NCI-H146 treated with DMSO at 0.1 percent for 48 hours (cell line): ENCODE measurements around the gene BCAS3.

ENCODE experiments used
- DNase-seq: peaks from one replicate; lab custom pipeline; 2025; ENCODE audit not compliant: unreplicated experiment; lab: John Stamatoyannopoulos, UW

The BCAS3 gene

GRCh38 chr17:61118871-61119270 is 441.2 kb downstream of the BCAS3 start:
- DNase-seq, result no peak

- no peak for DNase-seq
Measured at GRCh38 chr17:61122326-61122913, 444.8 kb downstream of the BCAS3 start.

- no peak for DNase-seq
Measured at GRCh38 chr17:61124562-61124961, 446.9 kb downstream of the BCAS3 start.

DNA sequence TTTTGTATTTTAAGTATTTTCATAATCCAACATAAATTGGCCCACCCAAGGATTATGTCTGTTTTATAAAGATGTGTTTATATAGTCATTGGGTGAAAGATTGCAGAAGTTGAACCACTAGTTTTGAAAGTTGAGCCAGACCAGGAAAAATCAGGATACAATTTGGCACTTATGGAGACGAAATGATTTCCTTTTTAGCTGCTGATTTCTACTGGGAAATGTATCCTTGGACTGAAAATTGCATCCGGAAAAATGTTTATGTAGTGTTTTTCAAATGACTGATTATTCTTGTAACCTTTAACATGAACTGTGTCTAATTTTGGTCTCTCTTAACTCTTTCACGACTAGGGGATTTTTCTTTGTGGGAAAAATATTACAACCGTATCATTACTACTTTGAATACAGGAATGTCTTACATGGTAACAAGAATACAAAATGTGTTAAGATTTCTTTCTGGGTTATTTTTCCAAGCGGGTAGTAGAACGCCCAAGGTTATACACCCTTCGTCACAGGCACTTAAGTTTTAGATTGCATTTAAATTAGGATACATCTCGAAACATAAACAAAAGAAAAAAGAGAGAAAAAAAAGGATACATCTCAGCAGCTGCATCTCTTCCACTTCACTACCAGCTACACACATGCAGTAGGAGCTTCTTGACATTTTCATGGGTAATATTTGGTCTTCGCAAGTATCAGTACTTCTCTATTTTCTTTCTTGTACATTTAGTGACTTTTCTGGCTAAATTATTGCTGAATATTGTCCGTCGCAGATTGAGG is 449.0 kb downstream of the BCAS3 start:
- no peak for DNase-seq

GRCh38 chr17:61127960-61128359 is 450.3 kb downstream of the BCAS3 start:
- DNase-seq, result no peak

DNA sequence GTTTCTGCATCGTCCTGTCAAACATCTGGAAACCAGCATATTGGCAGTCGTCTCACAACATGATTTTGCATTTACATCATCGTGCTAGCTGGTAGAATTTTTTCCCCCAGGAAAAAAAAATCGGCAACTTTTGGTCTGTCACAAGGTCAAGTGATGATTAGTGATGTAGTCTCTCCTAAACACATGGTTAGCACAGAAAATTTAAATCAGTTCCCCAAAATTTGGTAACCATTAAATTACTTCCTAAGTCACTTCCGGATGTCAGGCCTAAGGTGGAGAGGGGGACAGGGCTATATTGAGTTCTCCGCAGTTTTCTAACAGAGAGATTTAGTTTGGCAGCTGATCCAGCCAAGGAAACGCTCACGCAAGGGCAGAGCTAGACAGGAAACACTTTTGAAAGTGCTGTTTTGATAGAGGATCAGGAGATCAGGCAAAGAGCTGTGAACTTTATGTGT is 451.0 kb downstream of the BCAS3 start:
- DNase-seq, result no peak

DNA sequence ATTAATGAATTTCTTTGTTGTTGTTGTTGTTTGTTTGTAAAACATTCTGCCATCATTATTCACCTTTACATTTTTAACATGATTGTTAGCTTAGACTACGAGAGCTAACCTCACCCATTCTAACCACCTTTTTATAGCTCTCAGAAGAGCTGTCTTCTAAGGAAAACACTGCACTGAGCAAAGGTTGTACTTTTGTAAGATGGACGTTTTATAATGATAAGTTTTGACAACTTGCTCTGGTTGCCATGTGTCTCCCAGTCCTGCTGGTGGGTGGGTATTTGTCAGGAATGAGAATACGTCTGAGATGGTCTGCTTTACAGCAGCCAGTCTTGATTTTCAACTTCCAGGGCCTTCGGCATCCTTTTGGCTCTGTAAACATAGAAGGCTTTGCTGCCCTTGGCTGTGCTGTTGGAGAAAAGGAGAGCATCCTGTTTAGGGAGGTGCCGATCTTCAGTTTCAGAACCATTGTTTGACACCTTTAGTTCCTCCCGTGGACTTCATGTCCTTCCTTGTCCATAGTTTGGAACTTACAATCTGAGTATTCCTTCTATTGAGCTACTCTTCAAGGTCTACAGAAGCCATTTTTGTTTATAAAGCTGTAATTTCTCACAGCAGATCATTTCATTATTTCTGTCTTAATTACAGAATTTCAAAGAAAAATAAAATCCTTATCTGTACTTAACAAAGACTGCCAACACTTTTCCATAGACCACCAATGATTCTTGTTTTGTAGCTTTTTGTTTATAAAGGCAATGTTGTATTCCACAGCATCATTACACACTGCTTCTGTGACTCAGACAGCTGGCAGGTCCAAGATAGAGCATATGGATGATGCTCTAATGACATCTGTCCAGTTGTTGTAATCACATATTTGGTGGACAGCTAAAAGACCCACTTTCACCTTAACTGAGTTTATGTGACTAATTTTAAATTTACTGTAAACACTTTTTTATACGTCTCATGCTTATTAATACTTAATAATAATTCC is 451.9 kb downstream of the BCAS3 start:
- DNase-seq, result no peak

GRCh38 chr17:61130330-61130729 is 452.7 kb downstream of the BCAS3 start:
- no peak for DNase-seq

GRCh38 chr17:61131585-61131984 is 453.9 kb downstream of the BCAS3 start:
- DNase-seq, result no peak

DNA sequence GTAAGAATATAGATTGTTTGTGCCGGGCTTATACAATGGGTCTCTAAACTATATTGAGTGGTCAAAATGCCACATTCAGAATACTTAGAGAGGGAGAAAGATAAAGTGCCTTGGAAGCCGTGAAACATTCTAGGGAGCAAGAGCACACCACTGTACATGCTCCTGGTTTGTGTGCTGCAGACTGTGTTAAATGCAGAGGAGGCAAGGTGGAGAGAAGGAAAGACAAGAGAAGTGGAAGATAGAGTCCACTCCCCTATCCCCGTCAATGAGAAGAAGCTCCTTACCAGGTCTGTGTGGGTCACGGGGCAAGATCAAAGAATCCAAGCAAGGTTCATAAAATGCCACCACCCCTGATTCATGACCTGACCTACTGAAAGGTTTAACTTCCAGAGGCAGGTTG is 454.9 kb downstream of the BCAS3 start:
- no peak for DNase-seq

- no peak for DNase-seq
Measured at GRCh38 chr17:61133853-61134252, 456.2 kb downstream of the BCAS3 start.

GRCh38 chr17:61134551-61135235 is 457.0 kb downstream of the BCAS3 start:
- DNase-seq, result no peak

GRCh38 chr17:61135782-61136181 is 458.1 kb downstream of the BCAS3 start:
- DNase-seq, result no peak

- no peak for DNase-seq
Measured at GRCh38 chr17:61136296-61136695, 458.6 kb downstream of the BCAS3 start.

DNA sequence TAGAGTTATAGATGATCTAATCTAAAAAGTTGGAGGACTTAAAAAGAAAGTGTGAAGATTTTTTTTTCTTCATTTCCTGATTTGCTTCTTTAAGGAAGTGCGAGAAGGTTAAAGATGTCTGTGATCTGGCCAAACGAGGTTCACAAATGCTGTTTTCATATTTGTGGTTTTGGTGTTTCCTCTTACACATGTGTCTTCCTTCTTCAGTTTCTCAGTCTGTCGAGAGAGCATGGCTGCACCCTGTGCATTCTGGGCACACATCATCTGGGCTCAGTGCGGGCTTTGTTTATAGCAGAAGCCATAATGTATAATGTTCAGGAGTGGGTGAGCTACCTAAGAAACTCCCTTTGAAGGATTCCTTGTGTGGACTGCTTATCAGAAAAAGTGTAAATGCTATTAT is 461.6 kb downstream of the BCAS3 start:
- DNase-seq, result no peak

DNA sequence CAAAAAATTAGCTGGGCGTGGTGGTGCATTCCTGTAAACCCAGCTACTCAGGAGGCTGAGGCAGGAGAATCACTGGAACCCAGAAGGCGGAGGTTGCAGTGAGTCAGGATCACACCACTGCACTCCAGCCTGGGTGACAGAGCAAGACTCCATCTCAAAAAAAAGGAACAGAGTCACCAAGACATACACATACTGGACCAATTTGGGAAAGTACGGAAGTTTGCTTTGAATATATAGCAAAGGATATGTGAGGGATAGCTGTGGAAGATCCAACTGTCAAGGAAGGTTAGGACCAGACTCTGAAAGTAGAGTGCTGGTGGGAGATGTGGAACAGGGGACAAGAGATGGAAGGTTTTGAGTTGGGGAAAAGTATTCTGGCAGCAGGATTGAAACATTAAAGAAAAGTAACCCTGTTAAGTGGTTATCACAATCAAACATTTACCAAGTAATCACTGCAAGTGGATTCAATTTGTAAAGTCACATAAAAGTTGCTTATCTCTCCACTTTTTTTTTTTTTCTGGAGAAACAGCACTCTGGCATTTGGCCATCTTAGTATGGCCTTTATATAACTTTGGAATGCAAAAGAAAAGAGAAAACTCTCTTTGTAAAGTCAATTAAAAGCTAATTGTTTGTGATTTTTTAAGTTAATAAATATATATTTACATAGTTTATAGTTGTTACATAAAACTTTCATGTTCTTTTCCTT is 462.6 kb downstream of the BCAS3 start:
- DNase-seq, result no peak

DNA sequence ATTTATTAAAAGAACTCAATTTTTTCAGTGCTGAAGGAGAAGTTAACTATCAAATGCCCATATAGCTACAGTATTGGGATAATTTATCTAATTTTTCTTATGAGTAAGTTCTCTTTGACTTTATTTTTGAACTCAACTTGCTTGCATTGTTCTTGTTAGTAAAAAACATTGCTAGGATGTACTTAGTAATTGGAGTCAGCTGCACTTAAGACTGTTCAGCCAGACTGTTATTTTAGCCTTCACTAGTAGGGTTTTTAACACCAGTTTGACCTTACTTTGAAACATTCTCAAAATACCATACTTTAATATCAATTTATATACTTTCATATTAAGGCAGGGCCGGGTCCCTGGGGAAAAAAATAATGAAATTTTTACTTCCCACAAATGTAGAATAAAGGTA is 465.4 kb downstream of the BCAS3 start:
- no peak for DNase-seq

- no peak for DNase-seq
Measured at GRCh38 chr17:61144137-61144536, 466.5 kb downstream of the BCAS3 start.

DNA sequence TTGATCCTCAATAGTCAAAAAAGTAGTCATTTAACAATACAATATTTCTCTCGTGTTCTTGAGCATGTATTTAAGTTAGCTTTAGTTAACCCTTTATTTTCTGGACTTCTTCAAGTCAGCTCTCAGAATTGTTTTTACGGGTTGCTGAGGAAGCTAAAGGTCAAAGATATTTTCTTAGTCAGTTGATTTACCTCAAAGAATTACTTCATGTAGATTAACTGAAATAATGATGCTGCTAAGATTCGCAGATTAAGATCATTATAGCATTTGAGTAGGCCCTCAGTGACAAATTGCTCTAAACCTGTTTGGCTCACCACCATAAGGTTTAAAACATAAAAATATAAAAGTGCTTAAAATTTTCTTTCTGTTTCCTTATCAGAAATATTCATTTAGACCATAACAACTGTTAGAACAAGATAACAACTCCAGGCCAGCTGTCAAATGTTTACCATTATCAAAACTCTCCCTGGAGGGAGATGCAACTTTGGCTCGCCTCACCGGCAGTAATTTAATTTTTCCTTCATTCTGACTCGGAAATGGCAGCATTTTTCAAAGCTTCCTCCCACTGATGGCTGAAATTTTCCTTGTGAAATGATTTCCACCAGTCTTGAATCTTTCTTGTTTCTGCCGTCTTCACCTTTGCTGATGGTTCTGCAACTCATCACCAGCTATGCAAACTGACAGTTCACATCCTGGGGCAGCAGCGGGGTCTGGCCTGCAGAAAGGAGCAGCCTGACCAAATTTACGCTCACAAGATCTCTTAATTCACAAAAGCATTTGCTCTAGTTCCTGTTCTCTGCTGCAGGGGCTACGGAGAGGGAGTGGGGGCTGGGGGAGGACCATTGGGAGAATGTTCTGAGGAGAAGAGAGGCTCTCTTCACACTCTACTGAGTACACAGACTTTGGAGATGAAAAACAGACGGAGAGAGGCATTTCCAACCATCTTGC is 467.2 kb downstream of the BCAS3 start:
- no peak for DNase-seq
